Frontal cortex (tissue), 4 donors: Measurements from ENCODE around the gene ARHGAP21. TPM values are rescaled to one million over a fixed set of nuclear protein-coding genes. Genes with fewer than 3 reads are reported as not detected.
"Not testable (repeated sequence)": the region's sequence is repeated elsewhere in the genome, so short reads cannot be mapped to it uniquely, and the experiment has no call there.

Experiments
- DNase-seq, 2 donors: peaks; one replicate each; pipeline ENCODE4 v3.0.0; 2012; ENCODE audit warnings: low spot score in 2 of 2
- FAIRE-seq: peaks from 2 replicates; lab custom pipeline; 2012; peaks lifted over from hg19 to GRCh38; lab: Jason Lieb, UNC
- total RNA-seq: library from RNA; depleted of rRNA; stranded (reverse); fragments of >200 nt; gene quantifications from one replicate; pipeline ENCODE4 v1.2.3, GENCODE V29; 2014
- donor health status: control.
- donor health status: control.
- donor health status: control.

Gene ARHGAP21
- total RNA-seq, 1 donor from 2014 or later, result 228 TPM

- FAIRE-seq (no peak), DNase-seq (no peak)
Measured at GRCh38 chr10:24694086-24694485, 29.6 kb downstream of the ARHGAP21 start.

GRCh38 chr10:24690961-24691512 is 32.6 kb downstream of the ARHGAP21 start:
- no peak for DNase-seq
- FAIRE-seq, result no peak

- DNase-seq, result no peak
- FAIRE-seq, result no peak
Measured at GRCh38 chr10:24685958-24686540, 37.6 kb downstream of the ARHGAP21 start.

GRCh38 chr10:24683554-24683953 is 40.1 kb downstream of the ARHGAP21 start:
- FAIRE-seq (no peak), DNase-seq (no peak)

GRCh38 chr10:24681572-24682088 is 42.1 kb downstream of the ARHGAP21 start:
- FAIRE-seq, result no peak
- DNase-seq, result no peak

GRCh38 chr10:24680647-24681524 is 42.8 kb downstream of the ARHGAP21 start:
- DNase-seq (no peak), FAIRE-seq (no peak)

GRCh38 chr10:24678757-24679156 is 44.9 kb downstream of the ARHGAP21 start:
- no peak for FAIRE-seq
- no peak for DNase-seq

- no peak for DNase-seq
- FAIRE-seq, result no peak
Measured at GRCh38 chr10:24674892-24675632, 48.6 kb downstream of the ARHGAP21 start.

GRCh38 chr10:24670964-24671670 is 52.6 kb downstream of the ARHGAP21 start:
- FAIRE-seq (no peak), DNase-seq (no peak)

- DNase-seq, result no peak
- FAIRE-seq, result no peak
Measured at GRCh38 chr10:24669285-24669852, 54.3 kb downstream of the ARHGAP21 start.

GRCh38 chr10:24668247-24668646 is 55.4 kb downstream of the ARHGAP21 start:
- DNase-seq, result no peak
- FAIRE-seq, result no peak

GRCh38 chr10:24664991-24665390 is 58.7 kb downstream of the ARHGAP21 start:
- DNase-seq, result no peak
- FAIRE-seq, result no peak

GRCh38 chr10:24661376-24661775 is 62.3 kb downstream of the ARHGAP21 start:
- DNase-seq, result no peak
- no peak for FAIRE-seq

GRCh38 chr10:24658319-24658718 is 65.4 kb downstream of the ARHGAP21 start:
- DNase-seq, FAIRE-seq: not testable (repeated sequence)

- not testable (repeated sequence) for DNase-seq, FAIRE-seq
Measured at GRCh38 chr10:24656326-24656725, 67.4 kb downstream of the ARHGAP21 start.

- DNase-seq (no peak), FAIRE-seq (no peak)
Measured at GRCh38 chr10:24652381-24652957, 71.2 kb downstream of the ARHGAP21 start.

GRCh38 chr10:24651923-24652322 is 71.8 kb downstream of the ARHGAP21 start:
- no peak for FAIRE-seq

GRCh38 chr10:24650669-24651391 is 72.9 kb downstream of the ARHGAP21 start:
- DNase-seq, result no peak
- FAIRE-seq, result no peak

More at GRCh38 chr10:24651923-24652322, 71.8 kb downstream of the ARHGAP21 start:
- DNase-seq, result no peak
